GM12891 (cell line): ENCODE results near the gene THADA.

Experiments used
- DNase-seq: peaks from one replicate; pipeline ENCODE4 v3.0.0; 2011; ENCODE audit warnings: low spot score; ENCODE audit not compliant: insufficient read length
- FAIRE-seq: peaks from 2 replicates; lab custom pipeline; 2011; peaks lifted over from hg19 to GRCh38; lab: Jason Lieb, UNC
- PAX5 ChIP-seq: IDR thresholded peaks from 2 replicates; pipeline ENCODE4 v1.6.1; 2011; ENCODE audit warnings: low read length, moderate library complexity, mild to moderate bottlenecking; ENCODE audit not compliant: insufficient read depth, severe bottlenecking
- POLR2A ChIP-seq: IDR thresholded peaks from 2 replicates; pipeline ENCODE4 v1.6.1; 2011; ENCODE audit warnings: low read depth, low read length, control low read depth
- POLR2AphosphoS5 ChIP-seq: IDR thresholded peaks from 2 replicates; pipeline ENCODE4 v1.6.1; 2011; ENCODE audit warnings: low read depth, low read length, control low read depth
- POU2F2 ChIP-seq: IDR thresholded peaks from 2 replicates; pipeline ENCODE4 v1.6.1; 2011; ENCODE audit warnings: low read depth, mild to moderate bottlenecking, control low read depth, low read length, moderate library complexity
- SPI1 ChIP-seq: IDR thresholded peaks from 2 replicates; pipeline ENCODE4 v1.6.1; 2011; ENCODE audit warnings: low read depth, low read length, control low read depth
- TAF1 ChIP-seq: IDR thresholded peaks from 2 replicates; pipeline ENCODE4 v1.6.1; 2011; ENCODE audit warnings: low read depth, low read length, control low read depth

THADA gene

GRCh38 chr2:43377327-43377726 is 218.5 kb downstream of the THADA start:
- DNase-seq (no peak), FAIRE-seq (no peak)
- no peak for TF ChIP-seq POLR2AphosphoS5
- TF ChIP-seq SPI1: no peak
- TF ChIP-seq TAF1: no peak
- TF ChIP-seq POU2F2: no peak
- TF ChIP-seq POLR2A: no peak
- TF ChIP-seq PAX5: no peak

GRCh38 chr2:43376523-43377198 is 219.2 kb downstream of the THADA start:
- FAIRE-seq (peak; percentile 71), DNase-seq (no peak)
- no peak for TF ChIP-seq POLR2AphosphoS5
- TF ChIP-seq POU2F2: no peak
- no peak for TF ChIP-seq PAX5
- no peak for TF ChIP-seq SPI1
- TF ChIP-seq POLR2A: no peak
- no peak for TF ChIP-seq TAF1

GRCh38 chr2:43375746-43376522 is 219.9 kb downstream of the THADA start:
- no peak for TF ChIP-seq PAX5
- no peak for TF ChIP-seq SPI1
- no peak for TF ChIP-seq POU2F2
- TF ChIP-seq TAF1: no peak
- TF ChIP-seq POLR2A: no peak
- no peak for TF ChIP-seq POLR2AphosphoS5
- DNase-seq: no peak
- FAIRE-seq: no peak

GRCh38 chr2:43372416-43373081 is 223.3 kb downstream of the THADA start:
- TF ChIP-seq PAX5 (no peak), POLR2AphosphoS5 (no peak), POLR2A (no peak), SPI1 (no peak), TAF1 (no peak), POU2F2 (no peak)
- DNase-seq: no peak
- FAIRE-seq: peak; percentile 50

GRCh38 chr2:43370705-43371104 is 225.1 kb downstream of the THADA start:
- no peak for DNase-seq
- FAIRE-seq: no peak
- TF ChIP-seq PAX5: no peak
- TF ChIP-seq POLR2AphosphoS5: no peak
- no peak for TF ChIP-seq POU2F2
- no peak for TF ChIP-seq TAF1
- TF ChIP-seq POLR2A: no peak
- TF ChIP-seq SPI1: no peak

GRCh38 chr2:43370146-43370545 is 225.7 kb downstream of the THADA start:
- no peak for TF ChIP-seq POLR2AphosphoS5
- no peak for DNase-seq

GRCh38 chr2:43368483-43369385 is 227.1 kb downstream of the THADA start:
- FAIRE-seq: no peak
- no peak for DNase-seq
- TF ChIP-seq POLR2AphosphoS5 (no peak), POU2F2 (no peak), TAF1 (no peak), PAX5 (no peak), POLR2A (no peak), SPI1 (no peak)

More at GRCh38 chr2:43370146-43370545, 225.7 kb downstream of the THADA start:
- no peak for FAIRE-seq

GRCh38 chr2:43367012-43367782 is 228.6 kb downstream of the THADA start:
- TF ChIP-seq SPI1 (peak; percentile 77), PAX5 (no peak)
- FAIRE-seq: no peak
- DNase-seq: no peak
